H9 (cell line): ENCODE results near the gene AMH. TPM values are rescaled to one million over a fixed set of nuclear protein-coding genes. Genes with fewer than 3 reads are reported as not detected.

Source experiments
- DNase-seq: peaks from one replicate; pipeline ENCODE4 v3.0.0-alpha.2; 2017
- H2AFZ ChIP-seq: one replicate; pipeline ENCODE4 v1.6.1; 2013; ENCODE audit warnings: mild to moderate bottlenecking, low read length, control low read depth, moderate library complexity
- H2AK5ac ChIP-seq: 2 replicates; pipeline ENCODE4 v1.6.1; 2013; ENCODE audit warnings: low read length, control low read depth, mixed read lengths; ENCODE audit not compliant: insufficient read length
- H2BK120ac ChIP-seq: one replicate; pipeline ENCODE4 v1.6.1; 2013; ENCODE audit warnings: low read depth, mild to moderate bottlenecking, low read length, control low read depth, inconsistent platforms; ENCODE audit not compliant: poor library complexity, severe bottlenecking
- H2BK12ac ChIP-seq: 2 replicates; pipeline ENCODE4 v1.6.1; 2013; ENCODE audit warnings: low read length, control low read depth, mixed read lengths, low read depth; ENCODE audit not compliant: insufficient read length
- H2BK15ac ChIP-seq: 2 replicates; pipeline ENCODE4 v1.6.1; 2013; ENCODE audit warnings: low read depth, low read length, control low read depth
- H2BK20ac ChIP-seq: one replicate; pipeline ENCODE4 v1.6.1; 2013; ENCODE audit warnings: low read depth, mild to moderate bottlenecking, low read length, control low read depth, inconsistent platforms; ENCODE audit not compliant: poor library complexity, severe bottlenecking
- H2BK5ac ChIP-seq: 2 replicates; pipeline ENCODE4 v1.6.1; 2013; ENCODE audit warnings: low read length, control low read depth, mixed read lengths; ENCODE audit not compliant: insufficient read length
- H3K14ac ChIP-seq: 2 replicates; pipeline ENCODE4 v1.6.1; 2013; ENCODE audit warnings: low read length, control low read depth; ENCODE audit not compliant: insufficient read depth
- H3K18ac ChIP-seq: 2 replicates; pipeline ENCODE4 v1.6.1; 2013; ENCODE audit warnings: low read depth, mild to moderate bottlenecking, mixed read lengths, low read length, control low read depth; ENCODE audit not compliant: insufficient read length
- H3K23ac ChIP-seq: 2 replicates; pipeline ENCODE4 v1.6.1; 2013; ENCODE audit warnings: low read length, control low read depth, mixed read lengths, low read depth; ENCODE audit not compliant: insufficient read length
- H3K23me2 ChIP-seq: 2 replicates; pipeline ENCODE4 v1.6.1; 2013; ENCODE audit warnings: low read depth, mild to moderate bottlenecking, mixed read lengths, low read length, control low read depth; ENCODE audit not compliant: insufficient read length, poor library complexity, severe bottlenecking
- H3K27ac ChIP-seq: 2 replicates; pipeline ENCODE4 v1.5.1; 2013; ENCODE audit warnings: low read length, control low read depth, mixed read lengths, low read depth; ENCODE audit not compliant: insufficient read length
- H3K27me3 ChIP-seq: 2 replicates; pipeline ENCODE4 v1.6.1; 2013; ENCODE audit warnings: low read length, control low read depth, inconsistent platforms; ENCODE audit not compliant: insufficient read depth
- H3K4ac ChIP-seq: 2 replicates; pipeline ENCODE4 v1.6.1; 2013; ENCODE audit warnings: low read depth, mild to moderate bottlenecking, control low read depth, inconsistent platforms, low read length, moderate library complexity
- H3K4me1 ChIP-seq: 2 replicates; pipeline ENCODE4 v1.6.1; 2013; ENCODE audit warnings: low read length, control low read depth, inconsistent platforms; ENCODE audit not compliant: insufficient read depth
- H3K4me2 ChIP-seq: 2 replicates; pipeline ENCODE4 v1.6.1; 2013; ENCODE audit warnings: low read length, control low read depth, mixed read lengths; ENCODE audit not compliant: insufficient read length, insufficient read depth
- H3K56ac ChIP-seq: 2 replicates; pipeline ENCODE4 v1.6.1; 2013; ENCODE audit warnings: low read depth, mild to moderate bottlenecking, mixed read lengths, low read length, control low read depth; ENCODE audit not compliant: insufficient read length
- H3K79me1 ChIP-seq: 2 replicates; pipeline ENCODE4 v1.6.1; 2013; ENCODE audit warnings: low read depth, mild to moderate bottlenecking, moderate library complexity, low read length, control low read depth, inconsistent platforms; ENCODE audit not compliant: insufficient read depth, poor library complexity, severe bottlenecking
- H3K79me2 ChIP-seq: 2 replicates; pipeline ENCODE4 v1.6.1; 2013; ENCODE audit warnings: low read length, control low read depth, inconsistent platforms; ENCODE audit not compliant: insufficient read depth
- H3K9ac ChIP-seq: 2 replicates; pipeline ENCODE4 v1.6.1; 2013; ENCODE audit warnings: low read length, control low read depth, mixed read lengths; ENCODE audit not compliant: insufficient read length; ENCODE audit errors: extremely low read depth
- H3K9me3 ChIP-seq: one replicate; pipeline ENCODE4 v1.6.1; 2013; ENCODE audit warnings: low read depth, low read length, inconsistent platforms; ENCODE audit not compliant: control insufficient read depth
- H3T11ph ChIP-seq: one replicate; pipeline ENCODE4 v1.6.1; 2013; ENCODE audit warnings: mild to moderate bottlenecking, low read length, control low read depth, inconsistent platforms
- H4K20me1 ChIP-seq: one replicate; pipeline ENCODE4 v1.6.1; 2013; ENCODE audit not compliant: control insufficient read depth, insufficient read length, insufficient read depth
- H4K5ac ChIP-seq: 2 replicates; pipeline ENCODE4 v1.6.1; 2013; ENCODE audit warnings: low read depth, mild to moderate bottlenecking, mixed read lengths, low read length, control low read depth; ENCODE audit not compliant: insufficient read length
- H4K8ac ChIP-seq: replicated peaks from 2 replicates; pipeline ENCODE4 v1.6.1; 2013; ENCODE audit warnings: low read length, control low read depth, mixed read lengths, low read depth; ENCODE audit not compliant: insufficient read length
- H4K91ac ChIP-seq: 2 replicates; pipeline ENCODE4 v1.6.1; 2013; ENCODE audit warnings: low read depth, mild to moderate bottlenecking, moderate library complexity, mixed read lengths, low read length, control low read depth; ENCODE audit not compliant: insufficient read length
- H3K27ac Mint-ChIP-seq, 3 experiments: 2 replicates in 2 of 3; 3 replicates in 1 of 3; pipeline ENCODE4 v1.8.0; 2020 to 2021; ENCODE audit warnings: mixed read lengths in 3 of 3, mild to moderate bottlenecking in 1 of 3, moderate library complexity in 1 of 3
- H3K27me3 Mint-ChIP-seq: 2 replicates; pipeline ENCODE4 v1.8.0; 2021; ENCODE audit warnings: low read depth, mild to moderate bottlenecking, moderate library complexity, mixed read lengths
- H3K36me3 Mint-ChIP-seq, 3 experiments: 2 replicates in 2 of 3; 3 replicates in 1 of 3; pipeline ENCODE4 v1.8.0; 2020 to 2021; ENCODE audit warnings: low read depth in 3 of 3, mixed read lengths in 3 of 3; ENCODE audit not compliant: insufficient read depth in 1 of 3
- H3K4me1 Mint-ChIP-seq, 2 experiments: 2 replicates each; pipeline ENCODE4 v1.8.0; 2020; ENCODE audit warnings: mixed read lengths in 2 of 2
- H3K4me3 Mint-ChIP-seq, 2 experiments: 2 replicates in 1 of 2; 3 replicates in 1 of 2; pipeline ENCODE4 v1.8.0; 2020 to 2021; ENCODE audit warnings: mild to moderate bottlenecking in 2 of 2, mixed read lengths in 2 of 2, moderate library complexity in 1 of 2
- H3K9me3 Mint-ChIP-seq, 2 experiments: 2 replicates in 1 of 2; 3 replicates in 1 of 2; pipeline ENCODE4 v1.8.0; 2020; ENCODE audit warnings: mild to moderate bottlenecking in 2 of 2, mixed read lengths in 2 of 2, moderate library complexity in 1 of 2
- CTCF ChIP-seq: fragments of 200-600 bp; sonication (generic); conservative IDR thresholded peaks from 3 replicates; pipeline ENCODE4 v1.8.0; 2021; ENCODE audit warnings: antibody characterized with exemption, mild to moderate bottlenecking
- WGBS: extraction: QIAGEN DNeasy Blood & Tissue Kit; methylation state at CpG from one replicate; pipeline ENCODE4 v1.1.7; 2013; ENCODE audit warnings: missing lambda C conversion rate, low lambda C conversion rate, mixed read lengths; ENCODE audit not compliant: insufficient read length; ENCODE audit errors: extremely low coverage; 5-methylcytosine and 5-hydroxymethylcytosine counted together
- total RNA-seq: library from RNA; stranded (reverse); gene quantifications from 2 replicates; pipeline ENCODE4 v1.2.1, GENCODE V29; 2021

Gene AMH
- total RNA-seq, 1 experiment from 2014 or later = 70.7 TPM

GRCh38 chr19:2217591-2217990 lies 31.5 kb upstream of the AMH start:
- no peaks in the 10 kb centered on the region for H3K4me1 Mint-ChIP-seq
- peaks cover 20 to 64% (median 57%) of the 10 kb centered on the region in 3 experiments; a peak in 6 of 7 replicates for H3K36me3 Mint-ChIP-seq
- no peaks in the 10 kb centered on the region for H3K9me3 ChIP-seq
- no peak overlapping the region for H3K4ac ChIP-seq
- H3K27me3 Mint-ChIP-seq = no peaks in the 10 kb centered on the region; the same call in 1 of the 2 replicates
- H3K4me3 Mint-ChIP-seq = no peak overlapping the region
- no peak overlapping the region for H4K91ac ChIP-seq
- H3K23ac ChIP-seq = no peak overlapping the region
- H3K23me2 ChIP-seq = no peaks in the 10 kb centered on the region
- H3K79me2 ChIP-seq = no peaks in the 10 kb centered on the region
- no peak overlapping the region for H3K27ac Mint-ChIP-seq
- H3K14ac ChIP-seq = no peak overlapping the region
- no peaks in the 10 kb centered on the region for H3K9me3 Mint-ChIP-seq
- no peak overlapping the region for H2BK12ac ChIP-seq
- H3T11ph ChIP-seq = no peak overlapping the region
- no peaks in the 10 kb centered on the region for H3K79me1 ChIP-seq
- no peaks in the 10 kb centered on the region for H3K27me3 ChIP-seq
- H3K18ac ChIP-seq = no peak overlapping the region
- WGBS = no CpG with 5 or more reads among the region's 22 CpGs
- H2AK5ac ChIP-seq = no peak overlapping the region
- H2BK120ac ChIP-seq = no peak overlapping the region
- no peak overlapping the region for H3K27ac ChIP-seq
- no peak for DNase-seq
- H4K5ac ChIP-seq = no peak overlapping the region
- H3K9ac ChIP-seq = no peak overlapping the region
- H3K4me2 ChIP-seq = no peak overlapping the region
- no peaks in the 10 kb centered on the region for H3K4me1 ChIP-seq
- no peak overlapping the region for H3K56ac ChIP-seq
- TF ChIP-seq CTCF = no peak
- H2BK20ac ChIP-seq = no peak overlapping the region
- no peaks in the 10 kb centered on the region for H4K20me1 ChIP-seq
- no peak overlapping the region for H2BK5ac ChIP-seq
- H2BK15ac ChIP-seq = no peak overlapping the region
- no peak overlapping the region for H4K8ac ChIP-seq
- no peak overlapping the region for H2AFZ ChIP-seq
